ENCODE data around the gene IL6ST. TPM values are rescaled to one million over a fixed set of nuclear protein-coding genes. Genes with fewer than 3 reads are reported as not detected.

IL6ST gene
- total RNA-seq, 4 donors from 2014 or later: 384 to 561 (median 517) TPM

DNA sequence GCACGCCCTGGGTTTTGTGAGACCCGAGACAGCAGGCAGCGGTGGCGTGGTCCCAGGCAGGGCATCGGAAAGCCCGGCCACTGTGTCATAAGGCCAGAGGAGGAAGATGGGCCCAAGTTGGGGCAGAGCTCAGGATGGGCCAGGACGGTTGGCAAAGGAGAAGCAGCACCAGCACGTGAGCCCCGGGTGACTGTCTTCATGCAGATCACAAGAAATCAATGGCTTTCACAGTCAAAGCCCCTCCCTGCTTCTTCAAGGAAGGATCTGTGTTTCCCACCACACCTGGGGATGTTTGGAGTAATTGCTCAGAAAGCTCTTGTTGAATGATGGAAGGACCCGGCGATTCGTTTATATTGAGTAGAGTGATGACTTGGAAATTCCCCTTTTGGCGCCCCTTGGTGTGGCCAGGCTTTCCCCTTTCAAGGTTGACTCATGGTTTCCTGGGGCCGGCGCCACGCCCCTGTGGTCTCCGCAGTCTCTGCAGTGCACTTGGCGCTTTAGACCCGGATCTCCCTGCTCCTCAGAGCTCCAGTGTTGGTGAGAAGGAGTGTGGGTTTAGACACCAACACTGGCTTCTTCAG, 91.6 kb downstream of the IL6ST start:
- Histone ChIP-seq H3K36me3 (no peaks in the 10 kb centered on the region), H3K9me3 (no peaks in the 10 kb centered on the region), H3K4me1 (no peaks in the 10 kb centered on the region), H3K27ac (replicated peaks in 1 of 4) (no peak overlapping the region), H3K4me3 (no peak overlapping the region), H3K27me3 (no peaks in the 10 kb centered on the region)
- WGBS: 87% methylated on average over 12 of the region's 19 CpGs
- no peak for DNase-seq (ENCODE audit: extremely low spot score)
- intact Hi-C loops (cut with DNase I): no loop called here
- TF ChIP-seq POLR2A (IDR thresholded peaks at IDR 0.05; ENCODE audit: low read depth) (no peak), POLR2AphosphoS5 (IDR thresholded peaks at IDR 0.05) (no peak), EP300 (IDR thresholded peaks at IDR 0.05) (no peak)
- TF ChIP-seq, protein P1, sequence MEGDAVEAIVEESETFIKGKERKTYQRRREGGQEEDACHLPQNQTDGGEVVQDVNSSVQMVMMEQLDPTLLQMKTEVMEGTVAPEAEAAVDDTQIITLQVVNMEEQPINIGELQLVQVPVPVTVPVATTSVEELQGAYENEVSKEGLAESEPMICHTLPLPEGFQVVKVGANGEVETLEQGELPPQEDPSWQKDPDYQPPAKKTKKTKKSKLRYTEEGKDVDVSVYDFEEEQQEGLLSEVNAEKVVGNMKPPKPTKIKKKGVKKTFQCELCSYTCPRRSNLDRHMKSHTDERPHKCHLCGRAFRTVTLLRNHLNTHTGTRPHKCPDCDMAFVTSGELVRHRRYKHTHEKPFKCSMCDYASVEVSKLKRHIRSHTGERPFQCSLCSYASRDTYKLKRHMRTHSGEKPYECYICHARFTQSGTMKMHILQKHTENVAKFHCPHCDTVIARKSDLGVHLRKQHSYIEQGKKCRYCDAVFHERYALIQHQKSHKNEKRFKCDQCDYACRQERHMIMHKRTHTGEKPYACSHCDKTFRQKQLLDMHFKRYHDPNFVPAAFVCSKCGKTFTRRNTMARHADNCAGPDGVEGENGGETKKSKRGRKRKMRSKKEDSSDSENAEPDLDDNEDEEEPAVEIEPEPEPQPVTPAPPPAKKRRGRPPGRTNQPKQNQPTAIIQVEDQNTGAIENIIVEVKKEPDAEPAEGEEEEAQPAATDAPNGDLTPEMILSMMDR (IDR thresholded peaks at IDR 0.05): no peak

DNA sequence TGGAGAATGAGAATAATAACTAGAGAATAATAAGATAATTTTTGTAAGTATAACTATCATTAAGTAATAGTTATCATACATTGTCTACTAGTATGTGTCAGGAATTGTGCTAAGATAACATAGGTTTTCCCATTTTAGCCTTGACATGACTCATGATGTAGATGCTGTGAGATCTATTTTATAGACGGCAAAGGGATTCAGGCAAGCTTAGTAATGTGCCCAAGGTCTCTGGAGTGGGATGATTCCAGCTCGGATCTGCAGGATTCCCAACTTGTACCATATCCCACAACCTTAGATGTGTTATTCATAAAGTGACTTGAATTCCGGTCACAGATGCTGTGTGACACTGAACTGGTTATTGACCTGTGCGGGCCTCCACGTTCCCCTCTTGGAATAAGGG, 92.1 kb downstream of the IL6ST start:
- TF ChIP-seq POLR2AphosphoS5 (IDR thresholded peaks at IDR 0.05): no peak
- TF ChIP-seq, protein P1 (IDR thresholded peaks at IDR 0.05): no peak
- TF ChIP-seq POLR2A (IDR thresholded peaks at IDR 0.05; ENCODE audit: low read depth): no peak
- TF ChIP-seq EP300 (IDR thresholded peaks at IDR 0.05): no peak
- Histone ChIP-seq H3K4me1 (no peaks in the 10 kb centered on the region), H3K4me3 (no peak overlapping the region), H3K9me3 (no peaks in the 10 kb centered on the region), H3K27me3 (no peaks in the 10 kb centered on the region), H3K36me3 (no peaks in the 10 kb centered on the region), H3K27ac (replicated peaks in 1 of 4) (no peak overlapping the region)
- no peak for DNase-seq (ENCODE audit: extremely low spot score)
- 95% methylated on average over 5 of the region's 5 CpGs for WGBS
- intact Hi-C loops (cut with DNase I): no loop called here

DNA sequence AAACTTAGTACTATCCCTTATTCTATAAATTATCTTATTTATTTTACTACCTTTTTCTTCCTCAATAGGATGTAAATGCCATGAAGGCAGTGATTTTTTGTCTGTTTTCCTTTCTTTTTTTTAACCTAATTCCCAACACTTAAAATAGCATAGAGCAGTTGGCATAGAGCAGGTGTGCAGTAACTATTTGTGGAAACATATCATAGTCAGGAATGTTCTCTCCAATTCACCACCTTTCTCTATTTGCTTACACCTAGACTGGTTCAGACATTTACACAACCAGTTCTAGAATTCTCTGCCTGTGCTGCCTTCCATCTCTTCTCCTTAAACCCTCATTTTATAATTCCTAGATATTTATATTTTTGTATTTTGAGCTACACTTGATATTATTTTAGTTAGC, 94.0 kb downstream of the IL6ST start:
- peaks cover 0 to 4% (median 0%) of the 10 kb centered on the region in 4 donors for H3K27me3 ChIP-seq
- H3K4me1 ChIP-seq: no peaks in the 10 kb centered on the region
- H3K9me3 ChIP-seq: no peaks in the 10 kb centered on the region
- intact Hi-C loops (cut with DNase I): no loop called here
- no peak overlapping the region for H3K4me3 ChIP-seq
- TF ChIP-seq POLR2A (IDR thresholded peaks at IDR 0.05; ENCODE audit: low read depth) (no peak), POLR2AphosphoS5 (IDR thresholded peaks at IDR 0.05) (no peak), EP300 (IDR thresholded peaks at IDR 0.05) (no peak)
- TF ChIP-seq, protein P1 (IDR thresholded peaks at IDR 0.05): no peak
- no peak overlapping the region for H3K27ac ChIP-seq (replicated peaks in 1 of 4)
- no peaks in the 10 kb centered on the region for H3K36me3 ChIP-seq
- no peak for DNase-seq (ENCODE audit: extremely low spot score)

DNA sequence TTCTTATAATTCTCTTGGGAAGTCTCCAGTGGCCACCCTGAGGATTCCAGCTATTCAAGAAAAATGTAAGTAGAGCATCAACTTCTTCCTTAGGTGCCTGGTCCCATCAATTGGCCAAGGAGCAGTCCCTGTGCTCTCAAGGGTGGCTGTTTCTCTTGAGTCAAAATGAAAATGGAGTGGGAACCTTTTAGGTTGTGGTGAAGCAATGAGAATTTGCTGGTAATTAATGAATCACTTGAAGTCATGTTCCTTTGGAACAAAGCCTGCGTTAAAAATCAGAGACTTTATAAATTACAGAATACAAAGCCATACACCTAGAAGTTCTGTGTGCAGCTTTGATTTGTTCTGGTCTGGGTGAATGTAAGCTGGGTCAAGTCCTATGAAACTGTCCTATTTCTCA, 94.7 kb downstream of the IL6ST start:
- intact Hi-C loops (cut with DNase I): no loop called here
- no peak overlapping the region for H3K4me3 ChIP-seq
- H3K27ac ChIP-seq (replicated peaks in 1 of 4): no peak overlapping the region
- H3K27me3 ChIP-seq: peaks cover 0 to 4% (median 0%) of the 10 kb centered on the region in 4 donors
- no peaks in the 10 kb centered on the region for H3K9me3 ChIP-seq
- no peaks in the 10 kb centered on the region for H3K4me1 ChIP-seq
- H3K36me3 ChIP-seq: no peaks in the 10 kb centered on the region
- TF ChIP-seq POLR2A (IDR thresholded peaks at IDR 0.05; ENCODE audit: low read depth) (no peak), POLR2AphosphoS5 (IDR thresholded peaks at IDR 0.05) (no peak), EP300 (IDR thresholded peaks at IDR 0.05) (no peak)
- TF ChIP-seq, protein P1 (IDR thresholded peaks at IDR 0.05): no peak
- 79% methylated on average over 1 of the region's 1 CpG for whole genome bisulfite sequencing
- DNase-seq (ENCODE audit: extremely low spot score): no peak

DNA sequence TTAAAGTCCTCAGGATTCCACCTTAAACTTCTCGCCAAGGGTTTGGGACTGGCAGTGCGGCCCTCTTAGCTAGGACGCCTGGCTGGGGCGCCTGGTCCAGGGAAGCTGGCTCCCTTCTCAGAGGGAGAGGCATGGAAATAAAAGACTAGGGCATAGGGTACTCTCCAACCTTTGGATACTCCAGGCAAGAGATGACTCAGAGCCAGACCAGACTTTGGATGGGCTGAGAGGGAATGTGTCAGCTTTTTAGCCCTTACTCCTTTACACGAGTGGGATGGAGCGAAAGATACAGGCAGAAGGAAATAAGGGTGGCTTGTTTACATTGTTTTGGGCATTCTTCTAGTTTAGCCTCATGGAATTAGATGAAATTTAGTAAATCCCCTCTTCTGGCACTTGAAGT, 95.4 kb downstream of the IL6ST start:
- no peak for TF ChIP-seq POLR2A (IDR thresholded peaks at IDR 0.05; ENCODE audit: low read depth)
- no peak for TF ChIP-seq EP300 (IDR thresholded peaks at IDR 0.05)
- TF ChIP-seq POLR2AphosphoS5 (IDR thresholded peaks at IDR 0.05): no peak
- TF ChIP-seq, protein P1 (IDR thresholded peaks at IDR 0.05): no peak
- WGBS: 91% methylated on average over 6 of the region's 6 CpGs
- Histone ChIP-seq H3K4me3 (no peak overlapping the region), H3K36me3 (no peaks in the 10 kb centered on the region), H3K9me3 (no peaks in the 10 kb centered on the region), H3K27ac (replicated peaks in 1 of 4) (no peak overlapping the region), H3K27me3 (peaks cover 0 to 4% (median 0%) of the 10 kb centered on the region in 4 donors), H3K4me1 (no peaks in the 10 kb centered on the region)
- intact Hi-C loops (cut with DNase I): no loop called here
- DNase-seq (ENCODE audit: extremely low spot score): no peak
